Peyer's patch (tissue), 4 donors: ENCODE data around the gene CDKN2C.

Experiments used
- POLR2A ChIP-seq, 2 donors: fragments of 450-650 bp; IDR thresholded peaks; one replicate each; pipeline ENCODE4 v1.5.1; 2017; ENCODE audit warnings: antibody characterized with exemption in 2 of 2, mild to moderate bottlenecking in 2 of 2, moderate library complexity in 2 of 2
- TF ChIP-seq, protein P1 (sequence below), 6 experiments: fragments of 450-650 bp in 4 of 6; fragments of 200-600 bp in 2 of 6; sonication (generic) in 1 of 6; IDR thresholded peaks; one replicate each; pipeline ENCODE4 v1.5.1; 2017 to 2019; ENCODE audit warnings: antibody characterized with exemption in 6 of 6, mild to moderate bottlenecking in 3 of 6, moderate library complexity in 1 of 6

DNA sequence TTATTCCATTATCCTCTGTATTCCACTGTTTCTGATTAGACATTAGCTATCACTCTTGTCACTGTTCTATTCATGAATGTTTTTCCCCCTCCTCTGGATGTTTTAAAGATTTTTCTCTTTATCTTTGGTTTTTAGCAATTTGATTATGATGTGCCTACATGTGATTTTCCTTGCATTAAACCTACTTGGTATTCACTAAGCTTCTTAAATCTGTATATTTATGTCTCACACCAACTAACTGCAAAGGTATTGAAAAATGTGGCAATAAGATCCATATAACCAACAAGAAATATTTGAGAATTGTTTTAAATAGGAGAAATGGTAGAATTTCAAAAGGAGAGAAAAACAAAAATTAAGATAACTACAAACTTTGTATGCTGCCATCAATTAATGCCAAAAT lies 35.2 kb upstream of the CDKN2C start:
- TF ChIP-seq POLR2A (IDR thresholded peaks at IDR 0.05) = no peak
- TF ChIP-seq, protein P1, sequence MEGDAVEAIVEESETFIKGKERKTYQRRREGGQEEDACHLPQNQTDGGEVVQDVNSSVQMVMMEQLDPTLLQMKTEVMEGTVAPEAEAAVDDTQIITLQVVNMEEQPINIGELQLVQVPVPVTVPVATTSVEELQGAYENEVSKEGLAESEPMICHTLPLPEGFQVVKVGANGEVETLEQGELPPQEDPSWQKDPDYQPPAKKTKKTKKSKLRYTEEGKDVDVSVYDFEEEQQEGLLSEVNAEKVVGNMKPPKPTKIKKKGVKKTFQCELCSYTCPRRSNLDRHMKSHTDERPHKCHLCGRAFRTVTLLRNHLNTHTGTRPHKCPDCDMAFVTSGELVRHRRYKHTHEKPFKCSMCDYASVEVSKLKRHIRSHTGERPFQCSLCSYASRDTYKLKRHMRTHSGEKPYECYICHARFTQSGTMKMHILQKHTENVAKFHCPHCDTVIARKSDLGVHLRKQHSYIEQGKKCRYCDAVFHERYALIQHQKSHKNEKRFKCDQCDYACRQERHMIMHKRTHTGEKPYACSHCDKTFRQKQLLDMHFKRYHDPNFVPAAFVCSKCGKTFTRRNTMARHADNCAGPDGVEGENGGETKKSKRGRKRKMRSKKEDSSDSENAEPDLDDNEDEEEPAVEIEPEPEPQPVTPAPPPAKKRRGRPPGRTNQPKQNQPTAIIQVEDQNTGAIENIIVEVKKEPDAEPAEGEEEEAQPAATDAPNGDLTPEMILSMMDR (IDR thresholded peaks at IDR 0.05) = no peak
